ENCODE data around the gene ATP4A.

DNA sequence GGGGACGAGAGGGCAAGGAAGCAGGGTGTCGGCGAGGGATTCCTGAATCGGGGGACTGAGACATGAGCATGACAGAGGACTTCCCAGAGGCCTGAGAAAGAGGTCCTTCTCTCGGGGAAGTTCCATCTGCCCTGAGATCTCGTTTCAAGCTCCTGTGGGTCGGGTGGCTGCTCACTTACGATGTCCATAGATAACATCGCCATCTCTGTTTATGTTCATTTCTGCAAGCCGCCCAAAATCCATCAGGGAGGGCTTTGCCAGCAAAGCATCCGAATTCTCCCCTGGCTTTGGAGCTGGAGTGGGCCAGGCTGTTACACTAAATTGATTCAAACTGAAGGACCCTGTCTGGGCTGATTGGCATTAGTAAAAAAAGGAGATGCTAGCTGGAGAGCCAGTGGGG is 55.9 kb downstream of the ATP4A start:
- TF ChIP-seq, protein P1, sequence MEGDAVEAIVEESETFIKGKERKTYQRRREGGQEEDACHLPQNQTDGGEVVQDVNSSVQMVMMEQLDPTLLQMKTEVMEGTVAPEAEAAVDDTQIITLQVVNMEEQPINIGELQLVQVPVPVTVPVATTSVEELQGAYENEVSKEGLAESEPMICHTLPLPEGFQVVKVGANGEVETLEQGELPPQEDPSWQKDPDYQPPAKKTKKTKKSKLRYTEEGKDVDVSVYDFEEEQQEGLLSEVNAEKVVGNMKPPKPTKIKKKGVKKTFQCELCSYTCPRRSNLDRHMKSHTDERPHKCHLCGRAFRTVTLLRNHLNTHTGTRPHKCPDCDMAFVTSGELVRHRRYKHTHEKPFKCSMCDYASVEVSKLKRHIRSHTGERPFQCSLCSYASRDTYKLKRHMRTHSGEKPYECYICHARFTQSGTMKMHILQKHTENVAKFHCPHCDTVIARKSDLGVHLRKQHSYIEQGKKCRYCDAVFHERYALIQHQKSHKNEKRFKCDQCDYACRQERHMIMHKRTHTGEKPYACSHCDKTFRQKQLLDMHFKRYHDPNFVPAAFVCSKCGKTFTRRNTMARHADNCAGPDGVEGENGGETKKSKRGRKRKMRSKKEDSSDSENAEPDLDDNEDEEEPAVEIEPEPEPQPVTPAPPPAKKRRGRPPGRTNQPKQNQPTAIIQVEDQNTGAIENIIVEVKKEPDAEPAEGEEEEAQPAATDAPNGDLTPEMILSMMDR (IDR thresholded peaks at IDR 0.05 in 4 of 5, conservative IDR thresholded peaks at IDR 0.05 in 1 of 5) = no peak
- TF ChIP-seq POLR2A (IDR thresholded peaks at IDR 0.05) = no peak

Measured in gastrocnemius medialis (tissue), 4 donors.